NAMALWA (cell line): ENCODE measurements around the gene DTNBP1.

Source experiments
- DNase-seq: peaks from one replicate; pipeline ENCODE4 v3.0.0-alpha.2; 2015; ENCODE audit warnings: low spot score

DTNBP1 gene

GRCh38 chr6:15533379-15534026 lies 129.3 kb downstream of the DTNBP1 start:
- no peak for DNase-seq

- no peak for DNase-seq
Measured at GRCh38 chr6:15531973-15532372, 130.9 kb downstream of the DTNBP1 start.

- no peak for DNase-seq
Measured at GRCh38 chr6:15530411-15530810, 132.4 kb downstream of the DTNBP1 start.

- no peak for DNase-seq
Measured at GRCh38 chr6:15528870-15529269, 134.0 kb downstream of the DTNBP1 start.

GRCh38 chr6:15527838-15528617 lies 134.8 kb downstream of the DTNBP1 start:
- no peak for DNase-seq

DNA sequence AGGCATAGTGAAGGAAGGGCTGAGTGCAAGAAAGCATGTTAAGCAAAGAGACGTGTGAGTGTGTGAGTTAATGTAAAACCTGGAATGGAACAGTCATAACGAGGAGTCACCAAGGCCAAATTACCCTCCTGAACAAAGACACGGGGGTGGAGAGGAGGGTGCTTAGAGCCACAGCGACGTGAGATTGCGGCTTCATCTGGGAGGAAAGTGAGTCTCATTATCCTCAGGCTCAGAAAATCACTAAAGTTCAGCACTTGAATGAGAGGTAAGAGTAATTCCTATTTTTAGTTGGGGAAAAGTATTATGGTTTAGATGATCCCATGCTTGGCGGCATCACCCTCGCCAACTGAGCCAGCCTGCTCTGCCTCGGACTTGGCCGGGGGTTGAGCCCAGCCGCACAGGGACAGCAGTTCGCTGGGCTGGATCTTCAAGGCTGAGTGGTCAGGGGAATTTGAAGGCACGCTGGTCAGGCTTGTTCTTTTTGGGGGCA lies 136.6 kb downstream of the DTNBP1 start:
- no peak for DNase-seq

DNA sequence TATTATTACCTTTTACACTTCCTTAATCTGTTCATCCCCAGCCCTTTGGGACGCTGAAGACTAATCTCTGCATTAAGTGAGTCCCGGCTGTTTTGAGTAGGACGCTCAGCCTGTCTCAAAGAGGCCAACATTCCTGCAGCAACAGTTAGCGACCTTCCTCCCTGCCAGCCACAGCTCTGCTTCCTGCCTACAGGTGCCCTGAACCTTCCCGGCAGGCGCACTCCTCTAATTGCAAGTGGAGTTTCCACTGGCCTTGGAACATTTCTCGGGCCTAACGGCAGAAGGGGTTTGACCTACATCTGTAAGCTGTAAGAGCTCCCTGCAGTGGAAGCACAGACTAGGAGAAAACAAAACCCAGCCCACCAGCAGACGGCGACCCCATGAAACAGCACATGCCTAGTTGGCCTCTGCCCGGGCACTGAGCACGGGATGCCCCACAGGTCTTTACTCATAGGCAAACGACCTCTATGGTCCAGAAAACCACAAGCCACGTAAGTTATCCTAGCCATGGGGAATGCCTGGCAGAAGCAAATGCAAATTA lies 137.9 kb downstream of the DTNBP1 start:
- DNase-seq, result no peak

- DNase-seq, result no peak
Measured at GRCh38 chr6:15523679-15524630, 138.9 kb downstream of the DTNBP1 start.

DNA sequence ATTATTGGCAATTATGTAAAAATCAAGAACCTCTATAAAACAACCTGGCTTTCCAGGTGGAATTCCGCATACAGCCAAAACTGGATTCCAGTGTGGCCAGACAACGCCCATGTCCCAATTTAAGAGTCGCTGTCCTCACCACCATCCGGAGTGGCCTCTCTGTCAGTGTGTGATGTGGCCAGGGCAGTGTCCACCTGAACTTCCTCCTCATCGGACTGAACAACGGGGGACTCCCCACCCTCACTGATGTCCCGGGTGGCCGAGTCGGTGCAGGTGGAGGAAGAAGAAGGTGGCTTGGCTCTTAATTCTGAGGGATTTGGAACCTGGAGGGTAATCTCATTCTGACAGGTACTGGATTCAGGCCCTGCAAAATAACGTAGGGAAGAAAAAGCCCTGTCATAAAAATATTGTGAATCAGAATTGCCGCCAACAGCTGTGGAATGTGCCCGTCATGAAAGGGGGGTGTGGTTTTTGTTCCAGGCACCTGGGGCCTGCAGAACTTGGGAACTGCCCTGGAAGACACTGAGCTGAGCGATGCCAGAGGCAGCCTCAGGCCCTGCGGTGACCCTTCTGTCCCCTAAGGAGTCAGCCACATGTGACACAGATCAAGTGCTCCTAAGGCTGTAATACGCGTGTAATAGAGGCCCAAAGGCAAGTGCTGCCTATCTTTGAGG lies 139.8 kb downstream of the DTNBP1 start:
- no peak for DNase-seq

DNA sequence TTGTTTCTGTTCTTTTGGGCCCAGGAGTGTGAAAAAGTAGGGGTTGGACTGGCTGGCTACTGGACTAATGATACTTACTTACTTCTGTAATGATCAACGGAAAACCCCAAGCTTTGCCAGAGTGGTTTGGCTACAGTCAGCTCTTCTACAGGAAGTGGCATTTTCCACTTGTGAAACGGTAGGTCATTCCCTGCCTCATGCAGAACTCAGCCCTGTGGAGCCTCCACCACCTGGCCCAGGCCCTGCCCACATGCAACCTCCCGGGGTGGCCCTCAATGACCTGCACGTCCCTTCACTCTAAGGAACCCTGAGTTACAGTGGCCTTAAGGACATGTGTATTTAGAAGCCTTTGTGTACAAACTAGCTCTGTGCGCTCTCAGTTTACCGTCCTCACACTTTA lies 140.4 kb downstream of the DTNBP1 start:
- DNase-seq, result no peak

DNA sequence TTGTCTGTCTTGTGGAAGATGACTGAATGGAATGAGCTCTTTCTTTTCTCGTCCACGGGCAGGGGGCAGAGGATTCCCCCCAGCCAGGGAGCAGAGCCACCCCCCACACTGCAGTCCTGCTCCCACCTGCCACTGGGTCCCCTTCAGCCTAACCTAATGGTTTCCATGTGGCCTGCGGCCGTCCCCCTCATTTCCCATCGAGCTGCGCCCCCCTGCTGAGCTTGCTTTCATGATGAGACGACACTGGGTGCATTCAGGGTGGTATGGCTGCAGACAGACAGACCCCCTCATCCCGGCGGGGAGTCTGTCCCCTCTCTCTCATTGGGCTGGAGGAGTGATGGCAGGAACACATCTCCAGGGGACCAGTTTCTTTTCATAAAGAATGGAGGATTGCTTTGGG lies 140.8 kb downstream of the DTNBP1 start:
- DNase-seq, result no peak

DNA sequence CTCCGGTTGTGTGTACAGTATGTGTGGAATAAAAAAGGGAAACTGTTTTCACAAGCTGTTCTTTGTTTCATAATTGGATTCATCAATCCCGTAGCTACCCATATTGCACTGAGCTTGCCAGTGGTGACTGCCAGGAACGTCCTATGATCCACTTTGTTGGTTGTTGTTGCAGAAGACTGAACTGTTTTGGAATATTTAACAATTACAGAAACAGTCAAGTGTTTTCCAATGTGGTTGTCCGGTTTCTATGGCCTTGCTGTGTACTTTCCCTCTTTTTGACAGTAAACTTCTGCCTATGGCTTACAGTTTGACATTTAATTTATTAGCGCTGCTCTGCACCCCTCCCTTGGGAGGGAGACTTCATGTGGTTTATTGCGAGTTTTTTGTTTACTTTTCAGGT lies 141.2 kb downstream of the DTNBP1 start:
- DNase-seq, result no peak

DNA sequence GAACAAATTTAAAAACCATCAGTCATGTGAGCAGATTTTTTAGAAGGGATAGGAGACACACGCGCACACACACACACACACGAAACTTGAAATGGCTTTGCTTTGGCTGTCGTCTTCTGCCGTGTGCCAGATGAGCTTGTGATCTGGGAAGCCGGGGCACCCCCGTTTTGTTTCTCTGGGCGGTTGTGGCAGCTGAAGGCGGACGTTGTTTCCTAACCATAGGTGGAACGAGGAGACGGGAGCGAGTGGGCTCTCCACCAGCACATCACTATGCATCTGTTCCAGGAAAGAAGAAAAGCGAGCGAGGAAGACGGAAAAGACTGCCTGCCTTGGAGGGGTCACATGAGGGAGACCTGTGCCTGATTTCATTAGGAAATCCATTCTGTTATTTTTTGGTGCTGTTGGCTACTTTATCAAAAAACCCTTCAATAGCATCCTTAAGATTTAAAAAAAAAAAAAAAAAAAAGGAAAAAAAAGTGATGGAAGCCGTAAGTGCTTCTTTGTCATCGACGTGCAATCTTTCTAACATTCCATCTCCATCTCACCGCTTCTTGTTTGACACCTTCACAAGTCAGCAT lies 142.1 kb downstream of the DTNBP1 start:
- no peak for DNase-seq

DNA sequence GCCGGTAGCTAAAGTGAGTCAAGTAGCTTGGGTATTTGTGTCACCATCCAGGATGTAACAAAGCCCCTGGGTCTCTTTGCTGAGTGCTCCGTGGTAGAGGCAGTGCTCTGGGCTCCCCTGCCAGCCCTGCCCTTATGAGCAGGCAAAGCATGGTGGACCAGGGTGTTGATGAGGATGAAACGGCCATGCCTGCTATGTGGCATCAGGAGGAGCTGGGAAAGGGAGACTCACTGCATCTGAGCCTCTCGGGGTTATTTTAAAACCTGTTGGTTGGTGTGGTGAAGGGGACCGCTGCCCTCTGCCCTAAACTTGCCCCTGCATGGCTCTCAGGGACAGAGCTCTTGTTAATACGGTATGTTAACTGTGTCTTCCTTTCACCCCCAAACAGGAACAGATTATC lies 143.1 kb downstream of the DTNBP1 start:
- DNase-seq, result no peak

DNA sequence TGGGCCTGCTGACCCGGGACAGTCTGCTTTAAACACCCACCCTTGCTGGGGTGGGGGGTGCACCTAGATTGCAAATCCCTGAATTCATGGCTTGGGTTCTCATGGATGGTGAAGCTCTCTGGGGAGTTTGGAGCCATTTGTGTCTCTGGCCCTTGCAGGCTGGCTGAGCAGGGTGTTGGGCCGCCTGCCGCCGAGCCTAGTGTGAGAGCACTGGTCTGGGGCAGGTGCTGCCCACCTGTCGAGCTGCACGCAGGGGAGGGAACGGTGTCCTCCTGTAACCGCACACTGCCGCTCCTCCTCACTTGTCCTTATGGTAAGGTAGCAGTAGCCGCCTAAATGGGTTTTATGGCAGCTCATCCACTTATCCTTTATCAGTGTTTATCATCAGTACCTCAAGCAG lies 143.9 kb downstream of the DTNBP1 start:
- no peak for DNase-seq

- no peak for DNase-seq
Measured at GRCh38 chr6:15518057-15518456, 144.8 kb downstream of the DTNBP1 start.

- DNase-seq, result no peak
Measured at GRCh38 chr6:15517600-15517999, 145.2 kb downstream of the DTNBP1 start.

- no peak for DNase-seq
Measured at GRCh38 chr6:15516923-15517560, 145.8 kb downstream of the DTNBP1 start.

- no peak for DNase-seq
Measured at GRCh38 chr6:15516378-15516777, 146.4 kb downstream of the DTNBP1 start.

- no peak for DNase-seq
Measured at GRCh38 chr6:15515660-15516375, 147.0 kb downstream of the DTNBP1 start.
